Activated CD4-positive, alpha-beta T cell treated with anti-CD3 and anti-CD28 coated beads for 1 hour (primary cell): ENCODE data around the gene ARG2.

Experiments
- DNase-seq: peaks from one replicate; pipeline ENCODE4 v3.0.0-alpha.2; 2020

The ARG2 gene

DNA sequence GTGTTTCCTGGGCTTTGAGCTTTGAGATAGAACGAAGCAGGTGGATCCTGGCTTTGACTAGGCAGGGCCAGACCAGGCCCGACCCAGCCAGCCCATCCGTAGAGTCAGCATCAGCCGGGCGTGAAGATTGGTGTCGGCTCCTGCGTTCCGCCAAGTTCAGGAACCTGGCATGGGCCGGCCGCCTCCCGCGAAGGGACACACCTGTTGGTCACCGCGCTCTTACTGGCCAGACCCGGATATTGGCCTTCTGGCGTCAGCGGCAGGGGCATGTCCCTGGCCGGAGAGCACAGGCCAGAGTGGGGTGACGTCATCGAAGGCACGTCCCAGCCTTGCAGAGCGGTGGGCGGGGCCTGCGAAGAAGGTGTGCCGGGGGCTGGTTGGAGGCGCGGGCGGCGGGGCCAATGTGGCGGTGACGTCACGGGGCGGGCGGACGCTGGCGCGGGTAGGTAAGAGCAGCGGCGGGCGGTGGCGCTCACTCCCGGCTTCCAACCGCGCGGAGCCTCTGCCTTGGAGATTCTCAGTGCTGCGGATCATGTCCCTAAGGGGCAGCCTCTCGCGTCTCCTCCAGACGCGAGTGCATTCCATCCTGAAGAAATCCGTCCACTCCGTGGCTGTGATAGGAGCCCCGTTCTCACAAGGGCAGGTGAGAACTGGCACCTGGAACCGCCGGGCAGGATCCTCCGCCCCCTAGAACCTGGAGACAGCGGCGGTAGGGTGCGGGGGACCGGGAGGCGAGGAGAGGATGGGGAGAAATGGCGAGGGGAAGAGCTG, at the start of gene ARG2:
ARG2 (plus strand) TSS at position 475 of the 771 bp plus-strand sequence; CDS start at position 533, 58 bp downstream.
- peak; percentile 95 for DNase-seq

DNA sequence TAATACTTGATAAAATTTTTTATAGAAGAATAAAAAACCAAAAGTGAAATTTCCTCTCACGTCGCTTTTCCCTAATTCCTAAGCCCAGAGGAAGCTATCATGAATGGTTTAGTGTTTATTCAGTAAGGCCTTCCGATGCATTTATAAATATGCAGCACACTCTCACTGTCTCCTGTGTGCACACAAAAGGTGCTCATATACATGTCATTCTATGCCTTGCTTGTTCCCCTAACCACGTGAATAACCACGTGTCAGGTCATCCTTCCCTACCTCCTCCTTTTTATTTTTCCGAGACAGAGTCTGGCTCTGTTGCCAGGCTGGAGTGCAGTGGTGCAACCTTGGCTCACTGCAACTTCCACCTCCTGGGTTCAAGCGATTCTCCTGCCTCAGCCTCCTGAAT, 49.3 kb upstream of the ARG2 start:
- no peak for DNase-seq

DNA sequence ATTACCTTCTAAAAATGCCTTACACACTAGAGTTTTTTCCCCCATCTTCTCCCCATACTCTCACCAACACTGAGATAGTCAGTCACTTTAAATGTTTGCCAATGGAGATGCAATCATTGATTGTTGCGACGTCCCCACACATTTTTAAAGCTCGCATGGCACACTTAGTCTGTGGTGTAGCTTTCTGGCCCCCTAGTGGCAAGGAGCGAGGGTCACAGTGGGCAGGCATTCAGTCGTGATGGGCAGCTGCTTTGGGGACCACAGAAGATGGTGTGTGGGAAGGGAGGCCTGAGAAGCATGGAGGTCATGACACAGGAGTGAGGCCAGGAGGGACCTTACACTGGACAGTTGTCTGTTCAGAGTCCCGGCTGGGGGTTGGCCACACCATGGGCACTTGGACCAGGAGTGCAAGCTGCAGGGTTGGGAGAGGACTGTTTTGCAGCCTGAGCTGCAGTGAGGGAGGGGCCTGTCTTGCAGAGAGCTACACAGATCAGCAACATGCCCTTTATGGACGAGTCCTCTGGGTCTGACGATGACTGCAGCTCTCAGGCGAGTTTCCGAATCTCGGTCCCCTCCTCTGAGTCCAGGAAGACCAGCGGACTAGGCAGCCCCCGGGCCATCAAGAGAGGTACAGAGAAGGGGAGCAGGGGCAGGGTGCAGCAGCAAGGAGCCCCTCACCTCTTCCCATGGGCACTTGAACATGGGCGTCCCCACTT, 48.3 kb upstream of the ARG2 start:
- peak; percentile 57 for DNase-seq

DNA sequence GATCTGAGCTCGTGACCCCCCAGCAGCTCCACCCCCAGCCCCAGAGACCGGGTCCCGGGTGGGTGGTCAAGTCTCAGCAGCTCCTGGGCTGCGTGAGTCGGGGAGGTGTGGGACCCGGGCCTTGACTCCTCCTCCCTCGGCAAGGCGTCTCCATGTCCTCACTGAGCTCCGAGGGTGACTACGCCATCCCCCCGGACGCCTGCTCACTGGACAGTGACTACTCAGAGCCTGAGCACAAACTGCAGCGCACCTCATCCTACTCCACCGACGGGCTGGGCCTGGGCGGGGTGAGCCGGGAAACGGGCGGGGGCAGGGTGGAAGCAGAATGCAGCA, 47.8 kb upstream of the ARG2 start:
- no peak for DNase-seq

DNA sequence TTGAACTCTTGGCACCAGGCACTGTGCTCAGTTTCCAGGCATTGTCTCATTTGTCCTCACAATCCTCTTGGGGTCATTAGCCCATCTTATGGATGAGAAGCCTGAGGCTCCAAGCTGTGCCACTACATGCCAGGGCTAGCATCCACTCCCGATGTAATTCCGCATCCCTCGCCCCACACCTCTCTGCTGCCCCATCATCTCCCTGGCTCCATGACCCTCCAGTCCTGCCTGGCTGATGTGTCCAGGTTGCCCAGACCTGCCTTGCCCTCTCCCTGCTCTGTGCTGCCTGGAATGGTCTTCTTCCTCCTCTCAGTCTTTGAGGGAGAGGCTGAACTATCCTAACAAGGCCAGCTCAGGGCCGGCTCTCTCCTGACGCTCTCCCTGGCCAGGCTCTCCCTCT, 47.1 kb upstream of the ARG2 start:
- DNase-seq: no peak

DNA sequence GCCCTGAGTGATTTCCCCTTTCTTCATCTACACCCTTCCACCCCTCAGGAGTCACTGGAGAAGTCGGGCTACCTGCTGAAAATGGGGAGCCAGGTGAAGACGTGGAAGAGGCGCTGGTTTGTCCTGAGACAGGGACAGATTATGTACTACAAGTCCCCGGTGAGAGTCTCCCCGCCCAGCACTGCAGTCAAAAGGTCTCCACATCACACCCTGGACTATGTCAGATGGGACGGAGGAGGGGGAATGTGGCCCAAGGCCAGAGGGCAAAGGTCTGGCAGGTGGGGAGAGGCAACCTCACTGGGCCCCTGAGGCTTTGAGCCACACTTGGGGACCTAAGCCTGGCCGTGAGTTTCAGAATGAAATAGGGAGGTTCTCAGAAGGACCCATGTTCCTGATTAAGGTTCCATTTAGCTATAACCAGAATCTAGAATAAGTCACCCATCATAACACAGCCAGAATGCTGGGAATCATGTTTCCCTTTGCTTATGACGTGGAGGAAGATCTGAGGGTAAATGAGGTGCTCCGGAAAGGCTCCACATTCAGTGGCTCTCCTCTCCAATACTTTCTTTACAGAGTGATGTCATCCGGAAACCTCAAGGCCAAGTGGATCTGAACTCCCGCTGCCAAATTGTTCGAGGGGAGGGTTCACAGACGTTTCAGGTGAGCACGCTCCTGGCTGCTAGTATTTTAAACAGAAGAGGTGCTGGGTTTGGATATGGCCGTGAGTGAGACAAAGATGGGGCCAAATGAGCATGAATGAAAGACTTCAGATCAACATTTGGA, 46.3 kb upstream of the ARG2 start:
- no peak for DNase-seq

DNA sequence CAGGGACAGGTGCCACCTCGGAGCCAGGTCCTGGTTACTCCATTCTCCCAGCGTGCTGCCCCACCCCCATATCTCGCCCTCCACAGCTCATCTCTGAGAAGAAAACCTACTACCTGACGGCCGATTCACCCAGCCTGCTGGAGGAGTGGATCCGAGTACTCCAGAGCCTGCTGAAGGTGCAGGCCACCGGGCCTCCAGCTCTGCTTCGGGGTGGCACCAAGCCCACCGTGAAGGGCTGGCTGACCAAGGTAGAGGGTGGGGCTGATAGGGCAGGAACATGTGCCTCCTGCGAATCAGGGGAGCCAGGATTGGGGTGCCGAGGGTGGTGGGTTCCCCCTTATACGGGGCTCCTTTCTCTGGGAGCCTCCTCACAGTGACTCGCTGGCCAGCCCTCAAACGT, 45.6 kb upstream of the ARG2 start:
- DNase-seq: no peak

DNA sequence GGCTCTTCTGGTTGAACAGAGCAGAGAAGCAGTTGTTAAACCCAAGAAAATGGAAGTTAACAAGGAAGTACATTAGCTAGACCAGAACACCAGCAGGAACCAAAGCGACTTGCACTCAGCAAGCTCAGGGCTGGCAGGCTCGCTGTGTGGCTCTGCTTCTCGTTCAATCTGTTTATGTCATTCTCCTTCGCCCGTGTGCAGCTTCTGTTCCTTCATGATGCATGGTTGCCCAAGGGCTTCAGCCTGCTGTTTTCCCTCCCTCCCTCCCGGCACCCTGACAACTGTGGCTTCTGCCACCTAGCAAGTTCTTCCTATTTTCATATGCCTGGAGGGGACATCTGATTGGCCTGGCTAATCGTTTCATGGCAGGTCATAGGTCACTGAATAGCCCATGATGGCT, 44.9 kb upstream of the ARG2 start:
- DNase-seq: no peak

DNA sequence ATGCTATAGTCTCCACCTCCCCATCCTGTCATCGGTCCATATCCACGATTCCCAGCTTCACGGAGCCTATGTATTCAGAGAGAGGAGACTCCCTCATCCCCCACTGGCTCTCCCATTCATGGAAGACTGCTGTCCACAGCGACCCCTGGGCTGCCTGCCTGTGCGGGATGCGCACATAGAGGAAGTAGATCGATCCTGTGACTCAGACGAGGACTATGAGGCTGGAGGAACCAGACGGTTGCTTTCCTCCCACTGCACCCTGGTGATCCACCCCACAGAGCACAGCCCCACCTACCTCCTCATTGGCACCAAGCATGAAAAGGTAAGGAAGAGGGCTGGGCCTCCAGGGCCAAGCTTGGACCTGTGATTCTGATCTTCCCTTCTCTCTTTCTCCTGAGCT, 44.0 kb upstream of the ARG2 start:
- no peak for DNase-seq

DNA sequence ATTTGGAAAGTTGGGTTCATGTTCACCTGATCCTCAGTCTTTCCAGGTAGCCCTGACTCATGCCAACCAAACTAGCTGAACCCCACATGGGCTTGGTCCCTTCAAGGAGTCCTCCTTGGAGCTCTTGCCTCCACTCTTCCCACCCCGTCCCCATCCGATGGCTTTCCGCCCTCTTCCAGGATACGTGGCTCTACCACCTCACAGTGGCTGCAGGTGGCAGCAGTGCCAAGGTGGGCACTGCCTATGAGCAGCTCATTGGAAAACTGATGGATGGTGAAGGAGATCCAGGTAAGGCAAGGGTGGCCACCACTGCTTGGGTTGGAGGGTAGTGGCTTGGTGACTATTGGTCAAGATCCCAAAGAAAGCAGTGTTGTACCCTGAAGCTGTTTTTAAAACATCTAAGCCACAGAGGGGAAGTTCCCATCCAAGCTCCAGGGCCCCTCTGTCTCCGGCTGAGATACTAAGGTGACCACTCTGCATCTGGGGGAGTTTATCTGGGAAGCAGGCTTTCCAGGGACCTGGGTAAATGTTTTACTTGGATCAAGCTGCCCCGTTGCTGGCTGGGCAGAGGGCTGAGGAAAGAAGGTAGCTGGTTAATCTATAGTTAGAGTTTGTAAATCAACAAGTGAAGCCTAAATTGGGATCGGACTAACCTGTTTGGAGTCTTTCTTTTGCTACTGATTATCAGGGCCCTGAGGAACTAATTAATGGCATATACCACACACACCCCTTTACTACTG, 43.3 kb upstream of the ARG2 start:
- no peak for DNase-seq

DNA sequence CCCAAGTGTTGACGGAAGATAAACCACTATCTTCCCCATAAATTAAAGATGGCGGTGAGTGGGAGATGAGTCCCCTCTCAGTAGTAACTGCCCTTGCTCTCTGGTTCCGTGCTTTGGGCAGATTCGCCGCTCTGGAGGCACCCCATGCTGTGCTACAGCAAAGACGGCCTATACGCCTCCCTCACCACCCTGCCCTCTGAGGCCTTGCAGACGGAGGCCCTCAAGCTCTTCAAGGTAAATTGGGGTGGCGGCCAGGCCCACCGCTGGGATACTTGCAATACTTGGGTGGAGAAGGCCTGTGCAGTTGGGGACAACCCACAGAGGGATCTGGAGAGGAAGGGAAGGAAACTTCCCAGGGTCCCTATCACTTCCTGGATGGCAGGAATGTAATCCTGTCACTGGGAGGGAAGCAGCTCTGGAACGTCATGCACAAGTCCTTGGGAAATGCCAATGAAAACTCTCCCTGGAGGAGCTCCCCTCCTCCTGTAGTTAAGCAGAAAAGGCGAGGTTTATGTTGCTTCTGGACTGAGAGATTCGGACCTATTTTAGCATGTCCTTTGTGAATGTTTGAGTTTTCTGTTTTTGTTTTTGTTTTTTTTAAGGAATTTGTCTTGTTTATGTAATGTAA, 42.4 kb upstream of the ARG2 start:
- no peak for DNase-seq

DNA sequence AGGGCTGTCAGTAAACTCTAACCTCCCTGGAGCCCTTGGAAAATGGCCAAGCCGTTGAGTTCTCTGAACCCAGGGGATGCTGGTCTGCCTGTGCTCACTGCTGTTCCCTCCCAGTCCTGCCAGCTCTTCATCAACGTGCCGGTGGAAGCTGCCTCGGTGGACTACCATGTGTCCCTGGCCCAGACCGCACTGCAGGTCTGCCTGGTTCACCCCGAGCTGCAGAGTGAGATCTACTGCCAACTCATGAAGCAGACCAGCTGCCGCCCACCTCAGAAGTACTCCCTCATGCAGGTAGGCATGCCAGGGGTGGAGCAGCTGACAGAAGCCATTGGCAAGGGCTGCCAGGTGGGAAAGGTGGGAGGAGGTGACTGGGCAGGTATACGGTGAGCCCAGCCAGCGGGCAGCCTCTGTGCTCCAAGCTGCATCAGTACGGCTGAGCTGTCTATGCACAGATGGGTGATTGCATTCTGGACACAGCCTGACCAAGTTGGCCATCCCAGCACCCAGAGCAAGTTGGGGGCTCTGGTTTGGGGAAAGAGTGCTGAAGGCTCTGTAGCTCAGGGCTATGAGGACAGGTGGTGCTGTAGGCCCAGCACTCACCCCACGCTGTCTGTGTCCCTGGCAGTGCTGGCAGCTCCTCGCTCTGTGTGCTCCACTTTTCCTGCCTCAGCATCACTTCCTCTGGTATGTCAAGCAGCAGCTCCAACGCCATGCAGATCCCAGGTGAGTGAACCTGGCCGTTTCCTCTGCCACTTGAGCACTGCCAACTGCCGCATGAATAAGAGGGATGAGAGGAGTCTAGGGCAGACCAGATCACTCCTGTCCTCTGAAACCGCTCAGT, 41.6 kb upstream of the ARG2 start:
- no peak for DNase-seq

DNA sequence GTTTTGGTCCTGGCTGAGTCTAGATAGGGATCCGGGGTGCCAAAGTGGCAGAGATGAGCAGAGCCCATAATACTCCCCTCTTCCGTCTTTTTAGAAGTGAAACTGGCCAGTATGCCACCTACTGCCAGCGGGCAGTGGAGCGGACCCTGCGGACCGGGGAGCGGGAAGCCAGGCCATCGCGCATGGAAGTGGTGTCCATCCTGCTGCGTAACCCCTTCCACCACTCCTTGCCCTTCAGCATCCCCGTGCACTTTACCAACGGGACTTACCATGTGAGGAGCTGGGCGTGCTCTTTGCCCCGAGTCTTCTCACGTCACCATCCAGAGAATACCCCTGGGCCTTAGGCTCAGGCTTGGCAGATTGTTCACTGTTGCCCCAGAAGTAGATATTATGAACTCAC, 40.7 kb upstream of the ARG2 start:
- no peak for DNase-seq

DNA sequence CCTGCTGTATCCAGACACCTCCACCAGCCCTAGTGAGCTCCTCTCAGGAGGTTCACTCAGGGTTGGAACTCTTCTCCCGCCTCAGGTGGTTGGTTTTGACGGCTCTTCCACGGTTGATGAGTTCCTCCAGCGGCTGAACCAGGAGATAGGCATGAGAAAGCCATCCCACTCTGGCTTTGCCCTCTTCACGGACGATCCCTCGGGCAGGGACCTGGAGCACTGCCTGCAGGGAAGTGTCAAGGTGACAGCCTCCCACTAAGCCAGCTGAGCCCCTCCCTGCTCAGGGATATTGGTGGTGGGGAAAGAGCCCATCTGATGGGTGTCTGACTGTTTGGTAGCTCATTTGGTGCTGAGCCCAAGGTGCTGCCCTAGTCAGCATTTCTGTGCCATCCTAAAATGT, 40.1 kb upstream of the ARG2 start:
- DNase-seq: no peak

DNA sequence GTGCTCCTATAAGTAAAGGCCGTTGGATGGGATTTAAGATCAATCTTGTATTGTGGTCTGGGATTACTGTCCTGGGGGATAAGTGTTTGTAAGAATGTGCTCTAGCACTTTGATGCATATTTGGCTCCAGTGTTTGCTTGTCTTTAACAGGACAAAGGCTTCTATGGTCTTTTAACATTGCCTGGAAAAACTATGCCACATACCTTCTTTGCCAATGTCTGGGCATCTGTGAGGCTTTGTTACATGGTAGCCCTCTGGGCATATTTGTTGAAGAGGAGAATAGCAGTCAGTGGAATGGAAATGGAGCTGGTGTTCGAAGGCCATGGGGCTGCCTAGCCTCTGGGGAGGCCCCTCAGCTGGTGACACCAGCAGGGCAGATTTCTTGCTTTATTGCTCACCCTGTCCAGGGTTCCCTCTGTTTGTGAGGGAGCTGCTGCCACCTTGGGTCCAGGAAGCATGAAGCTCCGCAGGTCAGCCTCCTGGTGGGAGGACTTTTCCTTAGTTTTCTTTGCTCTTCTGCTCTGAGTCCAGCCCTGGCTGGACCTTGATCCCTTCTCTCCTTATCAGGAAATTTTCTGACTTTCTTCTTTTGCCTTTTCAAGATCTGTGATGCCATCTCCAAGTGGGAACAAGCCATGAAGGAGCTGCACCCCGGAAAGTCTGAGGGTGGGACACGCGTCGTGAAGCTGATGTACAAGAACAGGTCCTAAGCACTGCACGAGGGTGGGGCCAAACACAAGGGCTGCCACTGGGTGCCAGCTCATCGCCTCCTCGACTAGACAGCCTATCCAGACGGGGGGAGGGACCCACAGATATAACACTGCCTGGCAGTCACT, 39.2 kb upstream of the ARG2 start:
- DNase-seq: no peak

DNA sequence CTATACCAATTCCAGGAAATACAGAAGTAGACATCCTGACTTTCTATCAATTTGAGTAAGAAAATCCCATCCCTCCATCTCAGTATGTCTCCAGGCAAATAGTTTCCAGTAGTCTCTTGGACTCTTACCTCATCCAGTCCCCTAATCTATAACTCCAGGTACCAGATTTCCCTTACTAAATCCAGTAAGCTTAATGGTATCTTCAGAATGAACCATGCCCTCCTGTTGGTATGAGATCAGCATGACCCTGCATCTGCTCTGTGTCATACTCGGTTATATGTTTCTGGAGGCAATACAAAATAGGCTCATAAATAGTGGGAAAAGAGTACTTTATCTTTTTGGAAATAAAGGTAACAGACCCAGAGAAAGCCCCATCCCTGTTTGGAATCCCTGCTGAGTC, 38.1 kb upstream of the ARG2 start:
- no peak for DNase-seq

DNA sequence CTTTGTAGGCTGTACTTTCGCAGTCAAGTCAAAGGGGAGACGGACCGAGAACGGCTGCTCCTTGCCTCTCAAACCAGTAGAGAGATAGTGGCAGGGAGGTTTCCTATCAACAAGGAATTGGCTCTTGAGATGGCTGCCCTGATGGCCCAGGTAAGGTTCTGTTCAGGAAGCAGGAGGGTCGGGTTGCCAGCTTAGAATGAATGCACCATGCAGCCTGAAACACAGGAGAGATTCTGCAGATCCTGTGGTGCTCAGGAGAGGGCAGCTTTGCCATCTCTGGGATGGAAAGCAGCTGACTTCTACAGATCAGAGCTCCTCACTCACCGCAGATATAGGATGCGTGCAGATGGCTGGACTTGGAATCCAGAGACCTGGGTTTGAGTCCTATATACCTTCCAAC, 37.7 kb upstream of the ARG2 start:
- DNase-seq: no peak

DNA sequence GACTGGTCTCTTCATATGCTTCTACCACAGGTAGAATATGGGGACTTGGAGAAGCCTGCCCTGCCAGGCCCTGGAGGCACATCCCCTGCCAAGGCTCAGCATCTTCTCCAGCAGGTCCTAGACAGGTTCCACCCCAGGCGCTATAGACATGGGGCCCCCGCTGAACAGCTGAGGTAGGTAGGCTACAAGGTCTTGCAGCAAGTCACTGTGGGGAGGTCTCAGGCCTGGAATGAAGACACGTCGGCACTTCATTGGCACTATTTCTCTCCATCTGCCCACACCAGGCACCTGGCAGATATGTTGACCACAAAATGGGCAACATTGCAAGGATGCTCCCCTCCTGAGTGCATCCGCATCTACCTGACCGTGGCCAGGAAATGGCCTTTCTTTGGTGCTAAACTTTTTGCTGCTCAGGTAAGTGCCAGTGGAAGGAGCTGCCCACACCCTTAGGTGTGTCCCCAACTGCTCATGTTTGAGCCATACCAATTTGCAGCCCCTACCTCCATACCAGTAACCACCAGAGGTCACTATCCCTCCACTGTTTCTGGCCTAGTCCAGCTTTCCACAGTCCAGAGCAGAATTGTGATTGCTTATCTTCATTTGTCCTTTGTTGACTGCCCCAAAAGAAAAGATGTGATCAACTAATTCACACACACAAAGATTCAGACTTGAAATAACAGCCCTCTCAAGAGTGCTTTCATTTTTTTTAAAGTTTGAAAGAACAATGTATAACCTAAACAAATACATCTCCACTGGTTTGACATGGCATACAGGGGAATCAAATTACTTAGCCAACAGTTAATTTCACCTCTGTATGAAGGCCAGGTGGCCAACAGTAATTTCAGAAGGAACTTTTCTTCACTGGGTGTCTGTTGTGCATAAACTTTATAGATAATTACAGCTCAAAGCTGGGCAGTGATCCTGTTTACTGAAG, 35.7 kb upstream of the ARG2 start:
- no peak for DNase-seq

DNA sequence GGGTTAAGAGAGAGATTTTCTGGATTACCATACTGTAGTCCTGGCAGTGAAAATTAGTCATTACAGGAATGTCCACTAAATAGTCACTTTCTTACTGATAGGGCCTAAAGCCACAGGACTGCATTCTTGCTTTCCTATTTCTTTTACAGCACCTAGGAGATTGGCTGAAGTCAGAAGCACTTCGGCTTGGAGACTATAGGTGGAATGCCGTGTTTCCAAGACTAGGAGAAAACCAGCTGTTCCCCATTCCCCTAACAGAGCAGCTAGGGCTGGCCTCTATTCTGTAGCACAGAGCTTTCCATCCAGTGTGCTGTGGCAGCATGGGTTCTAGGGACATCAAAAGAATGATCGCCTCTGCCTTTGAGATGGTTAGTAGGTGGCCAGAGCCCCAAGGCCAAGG, 34.7 kb upstream of the ARG2 start:
- DNase-seq: no peak

DNA sequence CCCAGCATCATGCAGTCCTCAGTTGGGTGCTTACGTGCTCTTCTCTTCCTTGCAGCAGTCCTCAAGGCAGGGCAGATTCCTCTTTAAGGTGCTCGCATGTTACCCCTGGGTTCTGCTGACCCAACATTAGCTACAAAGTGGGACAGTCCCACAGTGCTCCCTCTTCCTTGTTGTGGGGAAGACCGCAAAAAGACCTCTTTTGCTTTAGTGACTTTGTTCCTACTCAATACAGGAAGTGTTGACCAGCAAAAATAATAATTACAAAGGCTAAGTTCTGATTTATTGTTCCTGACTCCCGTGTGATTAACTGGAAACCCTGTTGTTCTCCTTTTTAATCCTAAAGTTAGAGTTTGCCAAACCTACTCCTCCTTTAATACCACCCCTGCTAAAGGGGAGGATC, 33.4 kb upstream of the ARG2 start:
- no peak for DNase-seq
